ENCODE results near the gene CCDC134. TPM values are rescaled to one million over a fixed set of nuclear protein-coding genes. Genes with fewer than 3 reads are reported as not detected.

The CCDC134 gene
- total RNA-seq, 4 donors from 2014 or later: 12.2 to 15.4 (median 13.1) TPM

DNA sequence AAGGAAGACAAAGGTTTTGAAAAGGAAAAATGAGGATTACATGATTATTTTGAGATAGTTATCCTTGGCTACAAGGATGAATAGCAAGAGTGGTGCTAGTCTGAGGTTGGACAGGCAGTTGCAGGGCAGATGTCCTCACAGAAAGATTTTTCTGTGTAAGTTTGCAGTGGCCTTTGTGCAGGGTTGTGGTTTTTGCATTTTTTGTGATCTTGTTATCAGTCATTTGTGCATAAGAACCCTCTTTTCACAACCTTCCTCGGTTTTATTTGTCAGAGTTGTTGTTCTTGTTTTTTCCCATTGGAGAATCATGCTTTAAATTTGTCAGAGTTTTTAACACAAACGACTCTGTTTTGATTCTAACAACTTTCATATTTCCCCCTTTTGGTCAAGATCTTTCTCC, 1.4 kb downstream of the CCDC134 start:
- TF ChIP-seq POLR2A (IDR thresholded peaks at IDR 0.05): no peak
- no peak for TF ChIP-seq CTCF (IDR thresholded peaks at IDR 0.05)
- 63 to 64% methylated on average over 2 of the region's 2 CpGs for WGBS, 2 donors
- no peak for DNase-seq (ENCODE audit: low spot score in 2 of 2)
- intact Hi-C loops (cut with DNase I; ENCODE audit: low total_unique reads): no loop called here
- no peak overlapping the region for H3K4me3 ChIP-seq (ENCODE audit: low read depth, poor library complexity, severe bottlenecking)

GRCh38 chr22:41805639-41806038, 5.2 kb downstream of the CCDC134 start:
- TF ChIP-seq POLR2A (IDR thresholded peaks at IDR 0.05) (no peak), CTCF (IDR thresholded peaks at IDR 0.05) (no peak)

GRCh38 chr22:41808400-41808799, 7.9 kb downstream of the CCDC134 start:
- H3K4me3 ChIP-seq (ENCODE audit: low read depth, poor library complexity, severe bottlenecking): no peak overlapping the region
- 93 to 95% methylated on average over 6 of the region's 6 CpGs for WGBS, 2 donors
- intact Hi-C loops (cut with DNase I; ENCODE audit: low total_unique reads): loop anchor here (5.0 kb wide), 1 partner anchor 1226 kb away; no protein-coding TSS in a partner anchor
- no peak for TF ChIP-seq CTCF (IDR thresholded peaks at IDR 0.05)
- TF ChIP-seq POLR2A (IDR thresholded peaks at IDR 0.05): no peak
- no peak for DNase-seq (ENCODE audit: low spot score in 2 of 2)

More at GRCh38 chr22:41805639-41806038, 5.2 kb downstream of the CCDC134 start:
- no peak for DNase-seq (ENCODE audit: low spot score in 2 of 2)
- intact Hi-C loops (cut with DNase I; ENCODE audit: low total_unique reads): loop anchor here (5.0 kb wide), 1 partner anchor 1223 kb away; no protein-coding TSS in a partner anchor
- no peak overlapping the region for H3K4me3 ChIP-seq (ENCODE audit: low read depth, poor library complexity, severe bottlenecking)

DNA sequence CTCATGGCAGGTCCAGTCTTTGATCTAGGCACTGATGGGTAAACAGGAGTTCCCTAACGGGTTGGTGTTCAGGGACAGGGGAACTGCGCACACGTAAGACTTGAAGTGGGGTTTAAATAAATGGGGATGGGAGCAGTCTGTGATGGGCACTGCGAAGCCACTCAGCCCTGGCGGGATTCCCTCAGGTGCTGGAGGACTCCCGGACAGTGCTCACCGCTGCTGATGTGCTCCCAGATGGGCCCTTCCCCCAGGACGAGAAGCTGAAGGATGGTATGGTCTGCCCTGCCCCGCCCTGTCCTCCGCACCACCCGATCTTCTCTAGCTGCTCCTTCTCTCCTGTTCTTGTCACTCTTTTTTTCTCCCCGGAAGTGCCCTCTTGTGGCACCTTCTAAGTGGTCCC, 9.5 kb downstream of the CCDC134 start:
- no peak for DNase-seq (ENCODE audit: low spot score in 2 of 2)
- no peak for TF ChIP-seq CTCF (IDR thresholded peaks at IDR 0.05)
- TF ChIP-seq POLR2A (IDR thresholded peaks at IDR 0.05): no peak
- 86 to 91% methylated on average over 12 of the region's 12 CpGs for WGBS, 2 donors
- H3K4me3 ChIP-seq (ENCODE audit: low read depth, poor library complexity, severe bottlenecking): no peak overlapping the region
- intact Hi-C loops (cut with DNase I; ENCODE audit: low total_unique reads): no loop called here

DNA sequence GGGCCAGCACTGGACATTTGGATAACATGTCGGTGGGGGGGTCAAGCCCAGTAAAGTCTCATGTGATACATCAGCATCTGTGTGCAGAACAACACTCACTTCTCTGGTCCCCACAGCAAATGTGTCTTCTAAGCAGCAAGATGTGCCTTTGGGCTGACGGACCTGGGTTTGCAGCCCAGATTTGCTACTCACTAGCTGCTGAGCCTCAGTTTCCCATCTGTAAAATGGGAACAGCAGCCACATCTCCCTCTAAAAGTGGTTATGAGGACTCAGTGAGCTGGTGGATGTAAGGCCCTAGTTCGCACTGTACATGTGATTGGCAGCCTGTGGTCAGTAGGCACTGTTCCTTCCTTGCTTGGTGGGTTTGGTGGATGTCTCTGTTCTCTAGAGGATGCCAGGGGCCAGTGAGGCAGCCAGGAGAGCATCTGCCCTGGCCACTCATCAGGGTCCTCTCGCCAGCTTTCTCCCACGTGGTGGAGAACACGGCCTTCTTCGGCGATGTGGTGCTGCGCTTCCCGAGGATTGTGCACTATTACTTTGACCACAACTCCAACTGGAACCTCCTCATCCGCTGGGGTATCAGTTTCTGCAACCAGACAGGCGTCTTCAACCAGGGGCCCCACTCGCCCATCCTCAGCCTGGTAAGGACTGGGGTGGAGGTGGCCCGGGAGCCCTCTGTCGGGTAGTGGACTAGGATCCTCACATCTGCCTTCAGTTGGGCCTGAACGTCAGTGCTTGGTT, 12.5 kb downstream of the CCDC134 start:
- no peak for TF ChIP-seq CTCF (IDR thresholded peaks at IDR 0.05)
- TF ChIP-seq POLR2A (IDR thresholded peaks at IDR 0.05): no peak
- no peak for DNase-seq (ENCODE audit: low spot score in 2 of 2)
- intact Hi-C loops (cut with DNase I; ENCODE audit: low total_unique reads): no loop called here
- 95 to 97% methylated on average over 16 of the region's 16 CpGs for WGBS, 2 donors
- H3K4me3 ChIP-seq (ENCODE audit: low read depth, poor library complexity, severe bottlenecking): no peak overlapping the region

All from lower leg skin (tissue), 4 donors.